ENCODE data around the gene MED1.
"Not testable (repeated sequence)": the region's sequence is repeated elsewhere in the genome, so short reads cannot be mapped to it uniquely, and the experiment has no call there.

Gene MED1

GRCh38 chr17:39439868-39440267 lies 11.2 kb downstream of the MED1 start:
- DNase-seq (ENCODE audit: low read depth), result not testable (repeated sequence)

GRCh38 chr17:39429600-39429999 lies 21.5 kb downstream of the MED1 start:
- DNase-seq (ENCODE audit: low read depth), result no peak

- DNase-seq (ENCODE audit: low read depth), result no peak
Observed at GRCh38 chr17:39416141-39416540, 34.9 kb downstream of the MED1 start.

- no peak for DNase-seq (ENCODE audit: low read depth)
Observed at GRCh38 chr17:39410279-39410678, 40.8 kb downstream of the MED1 start.

DNA sequence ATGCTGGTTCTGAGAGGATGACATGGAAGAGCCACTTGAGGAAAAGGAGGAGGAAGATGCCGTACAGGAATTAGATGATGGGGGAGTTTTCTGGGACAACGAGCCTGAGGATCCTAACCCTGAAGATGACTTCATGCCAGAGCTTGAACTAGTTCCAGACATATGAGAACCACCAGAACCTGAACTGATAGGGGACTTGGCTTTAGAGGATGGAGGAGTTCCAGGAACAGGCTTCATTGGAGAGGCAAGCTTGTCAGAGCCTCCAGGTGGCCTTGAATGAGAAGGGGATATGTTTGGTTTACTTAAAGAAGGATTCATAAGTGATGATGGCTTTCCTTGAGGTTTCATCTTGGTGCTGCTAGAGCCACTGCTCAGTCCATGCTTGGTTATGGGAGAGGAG lies 42.7 kb downstream of the MED1 start:
- DNase-seq (ENCODE audit: low read depth), result no peak

DNA sequence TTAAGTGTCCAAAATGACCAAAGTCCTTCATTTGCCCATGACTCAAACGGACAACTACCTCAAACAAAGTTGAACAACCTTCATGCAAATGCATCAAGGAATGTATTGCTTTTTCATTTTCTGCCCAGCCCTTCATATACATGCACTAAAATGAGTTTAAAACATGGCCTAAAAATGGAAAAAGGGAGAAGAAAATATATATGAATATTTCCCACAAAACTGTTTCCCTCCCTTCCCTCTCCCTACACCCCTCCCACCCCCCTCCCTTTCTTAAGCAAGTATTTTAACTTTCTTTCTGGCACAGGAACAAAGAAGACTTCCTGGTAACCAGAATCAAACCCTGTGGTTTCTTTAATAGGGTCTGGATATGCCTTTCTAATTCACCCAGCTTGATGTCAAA lies 44.1 kb downstream of the MED1 start:
- DNase-seq (ENCODE audit: low read depth), result no peak

- DNase-seq (ENCODE audit: low read depth), result no peak
Observed at GRCh38 chr17:39405436-39405835, 45.6 kb downstream of the MED1 start.

DNA sequence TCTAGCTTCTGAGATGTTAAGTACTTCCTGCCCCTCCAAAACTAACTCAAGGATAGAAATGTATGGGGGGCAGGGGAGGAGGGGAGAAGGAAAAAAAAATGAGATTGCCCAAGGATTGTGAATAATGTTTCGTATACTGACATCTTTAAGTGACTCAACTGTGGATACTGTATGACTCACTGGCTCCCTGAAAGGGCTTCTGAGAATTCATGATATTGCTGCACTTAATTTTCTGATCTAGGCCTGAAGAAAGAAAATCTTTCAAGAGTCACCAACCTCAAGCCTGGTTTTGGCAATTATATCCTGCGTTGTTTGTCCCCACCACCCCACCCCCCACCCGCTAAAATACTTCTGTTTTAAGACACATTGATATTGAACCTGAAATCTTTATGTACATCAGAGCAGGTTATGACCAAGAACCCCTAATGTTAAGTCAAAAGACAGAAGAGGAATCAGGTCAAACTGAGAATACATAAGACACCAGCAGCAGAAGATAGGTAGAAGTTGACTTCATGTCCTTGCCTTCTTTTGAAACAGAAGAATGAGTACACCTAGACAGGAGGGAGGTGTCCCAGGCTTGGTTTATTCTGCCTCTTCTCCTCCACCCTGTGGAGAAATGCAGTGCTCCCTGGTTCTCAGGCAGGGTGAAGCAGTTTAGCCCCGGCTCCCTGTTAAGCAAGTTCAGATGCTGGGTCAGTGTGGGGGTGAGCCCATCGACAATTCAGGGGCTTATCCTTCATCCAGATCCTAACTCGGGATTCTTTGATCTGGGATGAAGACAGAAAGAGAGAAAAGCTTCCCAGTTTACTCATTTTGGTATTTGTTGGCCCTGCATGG lies 46.3 kb downstream of the MED1 start:
- peak; percentile 25 for DNase-seq (ENCODE audit: low read depth)

GRCh38 chr17:39402890-39403605 lies 48.0 kb downstream of the MED1 start:
- DNase-seq (ENCODE audit: low read depth), result no peak

GRCh38 chr17:39402244-39402889 lies 48.7 kb downstream of the MED1 start:
- peak; percentile 86 for DNase-seq (ENCODE audit: low read depth)

DNA sequence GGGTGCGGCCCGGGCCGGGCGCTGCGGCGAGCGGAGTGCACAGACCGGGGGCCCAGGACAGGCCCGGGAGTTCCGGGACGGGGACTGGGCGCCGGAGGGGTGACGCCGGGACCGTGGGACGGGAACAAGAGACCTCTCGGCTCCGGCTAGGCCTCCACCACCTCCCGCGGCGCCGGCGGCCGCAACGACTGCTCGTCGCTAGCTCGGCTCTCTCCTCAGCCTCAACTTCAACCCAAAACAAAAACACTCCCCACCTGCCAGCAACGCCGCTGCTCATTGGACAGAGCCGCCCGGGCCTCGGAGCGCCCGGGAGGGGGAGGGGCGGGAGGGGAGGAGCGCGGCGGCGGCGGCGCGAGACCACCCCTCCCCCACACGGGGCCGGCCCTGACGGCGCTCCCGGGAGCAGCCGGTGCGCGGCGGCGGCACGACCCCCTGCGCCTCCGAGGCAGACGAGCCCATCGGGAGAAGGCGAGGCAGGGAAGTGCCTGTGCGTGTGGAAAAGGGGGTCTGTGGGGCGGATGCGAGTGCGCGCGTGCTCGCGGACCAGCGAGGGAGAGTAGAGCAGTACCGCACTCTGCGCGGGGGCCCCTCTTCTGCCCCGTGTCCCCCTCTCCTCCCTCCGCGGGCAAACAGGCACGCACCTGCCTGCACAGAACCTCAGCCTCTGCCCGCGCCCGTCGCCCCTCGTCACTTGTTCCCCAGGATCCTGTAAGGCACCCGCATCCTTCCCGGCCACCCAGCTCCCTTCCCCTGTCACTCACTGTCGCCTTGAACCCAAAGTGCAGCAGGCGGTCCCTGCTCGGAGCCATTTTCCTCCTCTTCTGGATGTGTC lies 49.4 kb downstream of the MED1 start, which contains the start of gene FBXL20:
Gene FBXL20 (minus strand): TSS at position 215 of the 832 bp plus-strand sequence. CDS start 224 bp downstream, outside the sequence.
- DNase-seq (ENCODE audit: low read depth), result peak; percentile 88

DNA sequence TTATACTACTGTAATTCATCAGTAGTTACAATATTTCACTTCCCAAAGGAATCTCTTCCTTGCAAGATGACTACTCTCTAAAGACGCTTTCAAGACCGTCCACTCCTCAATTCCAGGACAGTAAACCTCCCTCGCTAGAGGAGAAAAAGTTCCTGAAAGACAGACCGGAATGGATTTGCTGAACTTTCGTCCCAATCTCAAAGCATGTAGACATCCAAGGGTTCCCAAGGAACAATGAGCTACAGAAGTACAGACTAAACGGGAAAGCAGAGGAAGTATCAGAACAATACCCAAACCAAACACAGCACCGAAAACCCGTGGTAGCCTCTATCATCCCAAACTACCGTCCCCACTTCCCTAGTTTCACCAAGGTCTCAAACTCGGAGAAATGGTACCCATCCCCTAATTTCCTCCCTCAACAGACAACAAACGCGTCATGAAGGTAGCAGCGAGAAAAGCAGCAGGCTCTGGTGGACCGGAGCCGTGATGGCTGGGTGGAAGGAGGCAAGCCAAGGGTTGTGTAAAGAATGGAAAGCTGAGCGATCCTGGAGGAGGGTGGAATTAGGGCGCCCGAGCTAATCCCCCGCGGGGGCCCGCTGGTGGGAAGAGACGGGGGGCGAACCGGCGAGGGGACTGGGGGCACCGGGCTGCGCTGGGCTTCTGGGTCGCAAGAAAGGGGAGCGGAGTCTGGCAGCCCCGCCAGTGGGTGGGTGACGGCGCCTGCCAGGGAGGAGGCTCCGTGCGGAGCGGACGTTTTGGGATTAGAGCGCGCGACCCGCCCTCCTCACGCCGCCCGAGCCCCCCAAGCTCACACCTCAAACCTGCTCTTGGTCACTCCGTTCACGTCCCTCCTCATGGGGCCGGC lies 50.3 kb downstream of the MED1 start:
- DNase-seq (ENCODE audit: low read depth), result no peak

- no peak for DNase-seq (ENCODE audit: low read depth)
Observed at GRCh38 chr17:39399791-39400190, 51.3 kb downstream of the MED1 start.

DNA sequence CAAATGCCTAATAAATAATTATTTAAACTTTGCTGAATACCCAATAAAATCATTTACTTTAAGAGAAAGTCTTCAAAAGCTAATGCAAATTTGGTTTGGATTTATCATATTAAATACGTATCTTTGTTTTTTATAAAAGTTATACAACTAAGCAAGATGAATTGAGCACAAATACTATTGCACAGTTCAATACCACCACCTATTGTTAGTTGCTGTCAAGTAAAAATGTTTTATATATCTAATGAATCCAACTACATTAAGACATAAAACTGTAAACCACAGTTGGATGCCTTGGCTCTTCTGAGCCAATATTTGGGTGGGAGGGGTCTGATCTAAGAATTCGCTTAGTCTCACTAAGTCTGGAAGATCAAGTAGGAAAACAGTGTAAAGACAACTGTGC lies 57.3 kb downstream of the MED1 start:
- no peak for DNase-seq (ENCODE audit: low read depth)

- DNase-seq (ENCODE audit: low read depth), result no peak
Observed at GRCh38 chr17:39391448-39391847, 59.6 kb downstream of the MED1 start.

- DNase-seq (ENCODE audit: low read depth), result no peak
Observed at GRCh38 chr17:39385040-39385439, 66.0 kb downstream of the MED1 start.

- no peak for DNase-seq (ENCODE audit: low read depth)
Observed at GRCh38 chr17:39380144-39380543, 70.9 kb downstream of the MED1 start.

- no peak for DNase-seq (ENCODE audit: low read depth)
Observed at GRCh38 chr17:39376434-39376833, 74.6 kb downstream of the MED1 start.

DNA sequence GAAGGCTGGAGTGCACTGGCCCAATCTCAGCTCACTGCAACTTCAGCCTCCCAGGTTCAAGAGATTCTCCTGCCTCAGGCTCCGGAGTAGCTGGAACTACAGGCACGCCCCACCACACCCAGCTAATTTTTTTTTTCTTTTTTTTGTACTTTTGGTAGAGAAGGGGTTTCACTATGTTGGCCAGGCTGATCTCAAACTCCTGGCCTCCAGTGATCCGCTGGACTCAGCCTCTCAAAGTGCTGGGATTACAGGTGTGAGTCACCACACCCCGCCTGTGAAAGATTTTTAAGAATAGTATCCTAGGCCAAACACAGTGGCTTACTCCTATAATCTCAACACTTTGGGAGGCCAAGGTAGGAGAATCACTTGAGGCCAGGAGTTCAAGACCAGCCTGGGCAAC lies 83.3 kb downstream of the MED1 start:
- not testable (repeated sequence) for DNase-seq (ENCODE audit: low read depth)

DNA sequence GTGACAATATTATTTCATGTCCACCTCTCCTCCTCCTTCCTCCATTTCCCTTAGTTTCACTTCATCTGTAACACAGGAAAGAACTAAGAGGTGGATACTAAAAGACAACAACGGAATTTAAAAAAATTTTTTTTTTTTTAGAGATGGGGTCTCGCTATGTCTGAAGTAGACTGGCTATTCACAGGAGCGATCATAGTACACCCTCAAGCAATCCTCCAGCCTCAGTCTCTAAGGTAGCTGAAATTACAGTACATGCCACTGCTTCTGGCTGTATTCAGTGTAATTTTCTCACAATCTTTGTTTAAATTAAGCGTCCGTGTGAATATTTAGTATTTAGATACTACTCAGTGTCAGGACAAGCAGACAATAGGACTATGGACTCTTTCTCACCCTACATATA lies 85.2 kb downstream of the MED1 start:
- DNase-seq (ENCODE audit: low read depth), result no peak

- DNase-seq (ENCODE audit: low read depth), result no peak
Observed at GRCh38 chr17:39365242-39365641, 85.8 kb downstream of the MED1 start.

Data from activated T-cell treated with anti-CD3 and anti-CD28 coated beads for 24 hours (primary cell).